HEK293 (cell line): ENCODE results near the gene SVOP.

Experiments used
- CTCF ChIA-PET: fragments of 350-600 bp; formaldehyde crosslinking; extraction: SDS; loops from one replicate; lab custom pipeline; 2021; ENCODE audit warnings: antibody characterized with exemption; lab: Yijun Ruan, JAX
- POLR2A ChIA-PET: fragments of 300-600 bp; formaldehyde crosslinking; extraction: SDS; loops from one replicate; lab custom pipeline; 2020; ENCODE audit warnings: antibody characterized with exemption, inconsistent platforms; lab: Yijun Ruan, JAX
- H3K27ac ChIP-seq: fragments of 200-500 bp; sonication (Bioruptor generic); 2 replicates; pipeline ENCODE4 v1.5.1; 2014; ENCODE audit warnings: low read depth, low read length, control low read depth, inconsistent platforms; ENCODE audit errors: extremely low read depth
- H3K36me3 ChIP-seq, 2 experiments: fragments of 200-500 bp in 1 of 2; sonication (Bioruptor generic) in 1 of 2; 1 replicate in 1 of 2; 2 replicates in 1 of 2; pipeline ENCODE4 v1.5.1; 2014 to 2017; ENCODE audit warnings: inconsistent platforms in 2 of 2, low read length in 2 of 2; ENCODE audit not compliant: control insufficient read depth in 2 of 2, insufficient read depth in 1 of 2
- H3K4me1 ChIP-seq: fragments of 200-500 bp; sonication (Bioruptor generic); 2 replicates; pipeline ENCODE4 v1.5.1; 2014; ENCODE audit warnings: mild to moderate bottlenecking, low read length, inconsistent platforms; ENCODE audit not compliant: control insufficient read depth, insufficient read depth
- H3K4me3 ChIP-seq: 2 replicates; pipeline ENCODE4 v1.5.1; 2011; ENCODE audit warnings: low read depth, mild to moderate bottlenecking, control low read depth, low read length, moderate library complexity
- H3K9me3 ChIP-seq: fragments of 200-500 bp; sonication (Bioruptor generic); 2 replicates; pipeline ENCODE4 v1.5.1; 2014; ENCODE audit warnings: low read depth, low read length, inconsistent platforms; ENCODE audit not compliant: control insufficient read depth, insufficient read depth
- FEZF1 ChIP-seq: fragments of 450-650 bp; formaldehyde crosslinking; IDR thresholded peaks from 2 replicates; pipeline ENCODE4 v1.5.1; 2016; ENCODE audit warnings: missing biosample characterization, missing genetic modification characterization
- GLI2 ChIP-seq: fragments of 450-650 bp; formaldehyde crosslinking; IDR thresholded peaks from 2 replicates; pipeline ENCODE4; 2017; ENCODE audit warnings: missing biosample characterization, missing genetic modification characterization, low read depth, borderline replicate concordance
- IKZF3 ChIP-seq: fragments of 450-650 bp; IDR thresholded peaks from 2 replicates; pipeline ENCODE4 v1.5.0; 2018; ENCODE audit warnings: missing biosample characterization, mild to moderate bottlenecking, missing genetic modification characterization, moderate library complexity
- KLF9 ChIP-seq: fragments of 450-650 bp; formaldehyde crosslinking; IDR thresholded peaks from 2 replicates; pipeline ENCODE4 v1.5.1; 2016; ENCODE audit warnings: missing biosample characterization, missing genetic modification characterization, low read depth
- MEIS1 ChIP-seq: sonication (generic); formaldehyde crosslinking; IDR thresholded peaks from 2 replicates; pipeline ENCODE4 v1.8.1; 2022; ENCODE audit warnings: missing genetic modification reagents, mild to moderate bottlenecking, borderline replicate concordance
- TCF7L2 ChIP-seq: IDR thresholded peaks from 2 replicates; pipeline ENCODE4 v1.6.1; 2011; ENCODE audit warnings: low read depth, mild to moderate bottlenecking, inconsistent platforms, low read length, moderate library complexity, borderline replicate concordance
- ZBTB1 ChIP-seq: fragments of 450-650 bp; formaldehyde crosslinking; IDR thresholded peaks from 2 replicates; pipeline ENCODE4 v1.5.1; 2016; ENCODE audit warnings: missing biosample characterization, missing genetic modification characterization
- ZNF211 ChIP-seq: fragments of 450-650 bp; formaldehyde crosslinking; IDR thresholded peaks from 2 replicates; pipeline ENCODE4 v1.5.1; 2016; ENCODE audit warnings: low read depth, missing biosample characterization, missing genetic modification characterization
- ZNF354C ChIP-seq: fragments of 450-650 bp; formaldehyde crosslinking; IDR thresholded peaks from 2 replicates; pipeline ENCODE4 v1.5.1; 2016; ENCODE audit warnings: missing biosample characterization, missing genetic modification characterization, low read depth, borderline replicate concordance
- ZNF394 ChIP-seq: fragments of 450-650 bp; formaldehyde crosslinking; IDR thresholded peaks from 2 replicates; pipeline ENCODE4 v1.5.1; 2016; ENCODE audit warnings: missing biosample characterization, missing genetic modification characterization, mild to moderate bottlenecking, moderate library complexity, borderline replicate concordance
- ZNF426 ChIP-seq: fragments of 450-650 bp; formaldehyde crosslinking; IDR thresholded peaks from 2 replicates; pipeline ENCODE4 v1.5.1; 2017; ENCODE audit warnings: missing biosample characterization, missing genetic modification characterization, mild to moderate bottlenecking, inconsistent platforms, moderate library complexity
- ZNF473 ChIP-seq: fragments of 450-650 bp; formaldehyde crosslinking; IDR thresholded peaks from 2 replicates; pipeline ENCODE4 v1.5.1; 2017; ENCODE audit warnings: missing biosample characterization, missing genetic modification characterization
- ZNF529 ChIP-seq: fragments of 450-650 bp; formaldehyde crosslinking; IDR thresholded peaks from 2 replicates; pipeline ENCODE4 v1.5.1; 2017; ENCODE audit warnings: missing genetic modification characterization, missing biosample characterization; ENCODE audit not compliant: insufficient replicate concordance
- ZNF843 ChIP-seq: fragments of 450-650 bp; formaldehyde crosslinking; IDR thresholded peaks from 2 replicates; pipeline ENCODE4 v1.5.1; 2016; ENCODE audit warnings: missing biosample characterization, missing genetic modification characterization
- ZSCAN16 ChIP-seq: fragments of 450-650 bp; formaldehyde crosslinking; IDR thresholded peaks from 2 replicates; pipeline ENCODE4 v1.5.1; 2016; ENCODE audit warnings: missing biosample characterization, missing genetic modification characterization
- TF ChIP-seq, protein P1 (sequence below): fragments of 450-650 bp; formaldehyde crosslinking; IDR thresholded peaks from 2 replicates; pipeline ENCODE4 v1.5.1; 2016; ENCODE audit warnings: missing biosample characterization, missing genetic modification characterization
- TF ChIP-seq, protein P2 (sequence below): fragments of 450-650 bp; formaldehyde crosslinking; IDR thresholded peaks from 2 replicates; pipeline ENCODE4 v1.5.1; 2016; ENCODE audit warnings: missing biosample characterization, missing genetic modification characterization, low read depth
- TF ChIP-seq, protein P3 (sequence below): fragments of 450-650 bp; formaldehyde crosslinking; conservative IDR thresholded peaks from 2 replicates; pipeline ENCODE4 v1.5.1; 2016; ENCODE audit warnings: low read depth, missing biosample characterization, missing genetic modification characterization
- TF ChIP-seq, protein P4 (sequence below): fragments of 450-650 bp; formaldehyde crosslinking; IDR thresholded peaks from 2 replicates; pipeline ENCODE4 v1.5.1; 2016; ENCODE audit warnings: missing biosample characterization, missing genetic modification characterization, borderline replicate concordance

Gene SVOP

DNA sequence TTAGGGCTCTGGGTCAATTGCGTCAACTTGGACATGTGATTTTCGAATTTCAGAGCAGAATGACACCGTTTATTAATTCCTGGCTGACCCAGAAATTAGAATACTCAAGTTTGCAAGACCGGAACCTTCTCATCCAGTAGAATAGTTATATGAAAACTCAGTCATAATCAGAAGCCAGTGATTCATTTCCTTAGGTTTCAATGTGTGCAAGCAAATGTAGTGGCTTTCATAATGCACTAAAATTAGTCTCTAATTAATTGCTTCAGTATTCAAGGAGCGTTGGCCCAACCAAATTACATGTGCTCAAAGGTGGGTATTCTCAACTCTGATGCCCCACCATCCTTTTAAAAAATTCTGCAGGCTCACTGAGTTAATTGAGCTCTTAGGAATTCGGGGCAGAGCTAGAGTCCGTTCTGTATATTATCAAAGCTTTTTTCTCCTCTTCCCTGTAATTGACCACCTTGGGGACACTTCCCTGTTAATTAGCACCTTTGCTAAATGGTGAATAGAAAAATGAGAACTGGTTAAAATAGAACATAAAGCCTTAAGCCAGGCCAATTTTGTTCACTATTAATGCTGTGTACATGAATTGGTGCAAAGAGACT is 85.6 kb downstream of the SVOP start:
- no peaks in the 10 kb centered on the region for H3K9me3 ChIP-seq
- H3K27ac ChIP-seq: no peak overlapping the region
- H3K4me1 ChIP-seq: no peaks in the 10 kb centered on the region
- ChIA-PET CTCF (interaction anchor here (0.8 kb wide), 1 partner anchor 132 kb away, joined by 7 read pairs; no protein-coding TSS in a partner anchor), POLR2A (no interaction called here)
- no peak overlapping the region for H3K4me3 ChIP-seq
- no peak for TF ChIP-seq ZNF354C (tag by site-specific recombination)
- TF ChIP-seq ZNF394: no peak
- no peak for TF ChIP-seq MEIS1 (CRISPR knock-in tag)
- TF ChIP-seq ZNF426 (tag by site-specific recombination): no peak
- TF ChIP-seq, protein P1, sequence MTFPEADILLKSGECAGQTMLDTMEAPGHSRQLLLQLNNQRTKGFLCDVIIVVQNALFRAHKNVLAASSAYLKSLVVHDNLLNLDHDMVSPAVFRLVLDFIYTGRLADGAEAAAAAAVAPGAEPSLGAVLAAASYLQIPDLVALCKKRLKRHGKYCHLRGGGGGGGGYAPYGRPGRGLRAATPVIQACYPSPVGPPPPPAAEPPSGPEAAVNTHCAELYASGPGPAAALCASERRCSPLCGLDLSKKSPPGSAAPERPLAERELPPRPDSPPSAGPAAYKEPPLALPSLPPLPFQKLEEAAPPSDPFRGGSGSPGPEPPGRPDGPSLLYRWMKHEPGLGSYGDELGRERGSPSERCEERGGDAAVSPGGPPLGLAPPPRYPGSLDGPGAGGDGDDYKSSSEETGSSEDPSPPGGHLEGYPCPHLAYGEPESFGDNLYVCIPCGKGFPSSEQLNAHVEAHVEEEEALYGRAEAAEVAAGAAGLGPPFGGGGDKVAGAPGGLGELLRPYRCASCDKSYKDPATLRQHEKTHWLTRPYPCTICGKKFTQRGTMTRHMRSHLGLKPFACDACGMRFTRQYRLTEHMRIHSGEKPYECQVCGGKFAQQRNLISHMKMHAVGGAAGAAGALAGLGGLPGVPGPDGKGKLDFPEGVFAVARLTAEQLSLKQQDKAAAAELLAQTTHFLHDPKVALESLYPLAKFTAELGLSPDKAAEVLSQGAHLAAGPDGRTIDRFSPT (tag by site-specific recombination): no peak
- TF ChIP-seq, protein P2, sequence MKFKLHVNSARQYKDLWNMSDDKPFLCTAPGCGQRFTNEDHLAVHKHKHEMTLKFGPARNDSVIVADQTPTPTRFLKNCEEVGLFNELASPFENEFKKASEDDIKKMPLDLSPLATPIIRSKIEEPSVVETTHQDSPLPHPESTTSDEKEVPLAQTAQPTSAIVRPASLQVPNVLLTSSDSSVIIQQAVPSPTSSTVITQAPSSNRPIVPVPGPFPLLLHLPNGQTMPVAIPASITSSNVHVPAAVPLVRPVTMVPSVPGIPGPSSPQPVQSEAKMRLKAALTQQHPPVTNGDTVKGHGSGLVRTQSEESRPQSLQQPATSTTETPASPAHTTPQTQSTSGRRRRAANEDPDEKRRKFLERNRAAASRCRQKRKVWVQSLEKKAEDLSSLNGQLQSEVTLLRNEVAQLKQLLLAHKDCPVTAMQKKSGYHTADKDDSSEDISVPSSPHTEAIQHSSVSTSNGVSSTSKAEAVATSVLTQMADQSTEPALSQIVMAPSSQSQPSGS (tag by site-specific recombination): no peak
- TF ChIP-seq, protein P3, sequence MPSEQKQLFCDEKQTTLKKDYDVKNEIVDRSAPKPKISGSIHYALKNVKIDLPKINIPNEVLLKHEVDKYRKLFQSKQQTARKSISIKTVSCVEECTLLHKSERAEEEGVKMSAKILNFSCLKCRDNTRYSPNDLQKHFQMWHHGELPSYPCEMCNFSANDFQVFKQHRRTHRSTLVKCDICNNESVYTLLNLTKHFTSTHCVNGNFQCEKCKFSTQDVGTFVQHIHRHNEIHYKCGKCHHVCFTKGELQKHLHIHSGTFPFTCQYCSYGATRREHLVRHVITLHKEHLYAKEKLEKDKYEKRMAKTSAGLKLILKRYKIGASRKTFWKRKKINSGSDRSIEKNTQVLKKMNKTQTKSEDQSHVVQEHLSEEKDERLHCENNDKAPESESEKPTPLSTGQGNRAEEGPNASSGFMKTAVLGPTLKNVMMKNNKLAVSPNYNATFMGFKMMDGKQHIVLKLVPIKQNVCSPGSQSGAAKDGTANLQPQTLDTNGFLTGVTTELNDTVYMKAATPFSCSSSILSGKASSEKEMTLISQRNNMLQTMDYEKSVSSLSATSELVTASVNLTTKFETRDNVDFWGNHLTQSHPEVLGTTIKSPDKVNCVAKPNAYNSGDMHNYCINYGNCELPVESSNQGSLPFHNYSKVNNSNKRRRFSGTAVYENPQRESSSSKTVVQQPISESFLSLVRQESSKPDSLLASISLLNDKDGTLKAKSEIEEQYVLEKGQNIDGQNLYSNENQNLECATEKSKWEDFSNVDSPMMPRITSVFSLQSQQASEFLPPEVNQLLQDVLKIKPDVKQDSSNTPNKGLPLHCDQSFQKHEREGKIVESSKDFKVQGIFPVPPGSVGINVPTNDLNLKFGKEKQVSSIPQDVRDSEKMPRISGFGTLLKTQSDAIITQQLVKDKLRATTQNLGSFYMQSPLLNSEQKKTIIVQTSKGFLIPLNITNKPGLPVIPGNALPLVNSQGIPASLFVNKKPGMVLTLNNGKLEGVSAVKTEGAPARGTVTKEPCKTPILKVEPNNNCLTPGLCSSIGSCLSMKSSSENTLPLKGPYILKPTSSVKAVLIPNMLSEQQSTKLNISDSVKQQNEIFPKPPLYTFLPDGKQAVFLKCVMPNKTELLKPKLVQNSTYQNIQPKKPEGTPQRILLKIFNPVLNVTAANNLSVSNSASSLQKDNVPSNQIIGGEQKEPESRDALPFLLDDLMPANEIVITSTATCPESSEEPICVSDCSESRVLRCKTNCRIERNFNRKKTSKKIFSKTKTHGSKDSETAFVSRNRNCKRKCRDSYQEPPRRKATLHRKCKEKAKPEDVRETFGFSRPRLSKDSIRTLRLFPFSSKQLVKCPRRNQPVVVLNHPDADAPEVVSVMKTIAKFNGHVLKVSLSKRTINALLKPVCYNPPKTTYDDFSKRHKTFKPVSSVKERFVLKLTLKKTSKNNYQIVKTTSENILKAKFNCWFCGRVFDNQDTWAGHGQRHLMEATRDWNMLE (tag by site-specific recombination): no peak
- H3K36me3 ChIP-seq: no peaks in the 10 kb centered on the region

DNA sequence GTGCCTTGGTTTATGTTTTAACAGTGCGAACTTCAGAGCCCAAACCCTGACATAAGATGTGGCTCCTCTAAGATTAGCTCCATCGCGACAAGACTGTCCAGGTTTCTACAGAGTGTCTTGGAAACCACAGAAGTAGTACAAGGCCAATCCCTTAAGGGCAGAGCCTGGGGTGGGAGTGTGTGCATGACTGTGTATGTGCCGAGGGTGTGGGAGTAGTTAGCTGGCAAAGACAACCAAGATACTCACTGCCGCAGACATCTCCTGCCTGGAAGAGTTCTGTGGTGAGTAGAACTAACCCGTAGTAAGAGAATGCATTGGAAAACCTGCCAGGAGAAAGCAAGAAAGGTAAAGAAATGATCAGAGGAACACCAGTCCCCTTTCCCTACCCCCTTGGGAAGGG is 86.9 kb downstream of the SVOP start:
- POLR2A ChIA-PET: no interaction called here
- CTCF ChIA-PET: interaction anchor here (0.7 to 1.2 kb wide), 3 partner anchors 13 to 386 kb away, joined by 3 read pairs; no protein-coding TSS in a partner anchor
- H3K27ac ChIP-seq: no peak overlapping the region
- H3K9me3 ChIP-seq: no peaks in the 10 kb centered on the region
- H3K36me3 ChIP-seq: no peaks in the 10 kb centered on the region
- H3K4me3 ChIP-seq: no peak overlapping the region
- H3K4me1 ChIP-seq: no peaks in the 10 kb centered on the region
- TF ChIP-seq IKZF3 (tag by site-specific recombination) (no peak), ZNF211 (tag by site-specific recombination) (no peak), ZBTB1 (tag by site-specific recombination) (no peak), ZNF529 (tag by site-specific recombination) (no peak), TCF7L2 (no peak), ZNF843 (tag by site-specific recombination) (no peak), ZNF473 (tag by site-specific recombination) (no peak), GLI2 (tag by site-specific recombination) (no peak), FEZF1 (tag by site-specific recombination) (no peak), KLF9 (tag by site-specific recombination) (no peak), ZSCAN16 (tag by site-specific recombination) (no peak)
- TF ChIP-seq, protein P4, sequence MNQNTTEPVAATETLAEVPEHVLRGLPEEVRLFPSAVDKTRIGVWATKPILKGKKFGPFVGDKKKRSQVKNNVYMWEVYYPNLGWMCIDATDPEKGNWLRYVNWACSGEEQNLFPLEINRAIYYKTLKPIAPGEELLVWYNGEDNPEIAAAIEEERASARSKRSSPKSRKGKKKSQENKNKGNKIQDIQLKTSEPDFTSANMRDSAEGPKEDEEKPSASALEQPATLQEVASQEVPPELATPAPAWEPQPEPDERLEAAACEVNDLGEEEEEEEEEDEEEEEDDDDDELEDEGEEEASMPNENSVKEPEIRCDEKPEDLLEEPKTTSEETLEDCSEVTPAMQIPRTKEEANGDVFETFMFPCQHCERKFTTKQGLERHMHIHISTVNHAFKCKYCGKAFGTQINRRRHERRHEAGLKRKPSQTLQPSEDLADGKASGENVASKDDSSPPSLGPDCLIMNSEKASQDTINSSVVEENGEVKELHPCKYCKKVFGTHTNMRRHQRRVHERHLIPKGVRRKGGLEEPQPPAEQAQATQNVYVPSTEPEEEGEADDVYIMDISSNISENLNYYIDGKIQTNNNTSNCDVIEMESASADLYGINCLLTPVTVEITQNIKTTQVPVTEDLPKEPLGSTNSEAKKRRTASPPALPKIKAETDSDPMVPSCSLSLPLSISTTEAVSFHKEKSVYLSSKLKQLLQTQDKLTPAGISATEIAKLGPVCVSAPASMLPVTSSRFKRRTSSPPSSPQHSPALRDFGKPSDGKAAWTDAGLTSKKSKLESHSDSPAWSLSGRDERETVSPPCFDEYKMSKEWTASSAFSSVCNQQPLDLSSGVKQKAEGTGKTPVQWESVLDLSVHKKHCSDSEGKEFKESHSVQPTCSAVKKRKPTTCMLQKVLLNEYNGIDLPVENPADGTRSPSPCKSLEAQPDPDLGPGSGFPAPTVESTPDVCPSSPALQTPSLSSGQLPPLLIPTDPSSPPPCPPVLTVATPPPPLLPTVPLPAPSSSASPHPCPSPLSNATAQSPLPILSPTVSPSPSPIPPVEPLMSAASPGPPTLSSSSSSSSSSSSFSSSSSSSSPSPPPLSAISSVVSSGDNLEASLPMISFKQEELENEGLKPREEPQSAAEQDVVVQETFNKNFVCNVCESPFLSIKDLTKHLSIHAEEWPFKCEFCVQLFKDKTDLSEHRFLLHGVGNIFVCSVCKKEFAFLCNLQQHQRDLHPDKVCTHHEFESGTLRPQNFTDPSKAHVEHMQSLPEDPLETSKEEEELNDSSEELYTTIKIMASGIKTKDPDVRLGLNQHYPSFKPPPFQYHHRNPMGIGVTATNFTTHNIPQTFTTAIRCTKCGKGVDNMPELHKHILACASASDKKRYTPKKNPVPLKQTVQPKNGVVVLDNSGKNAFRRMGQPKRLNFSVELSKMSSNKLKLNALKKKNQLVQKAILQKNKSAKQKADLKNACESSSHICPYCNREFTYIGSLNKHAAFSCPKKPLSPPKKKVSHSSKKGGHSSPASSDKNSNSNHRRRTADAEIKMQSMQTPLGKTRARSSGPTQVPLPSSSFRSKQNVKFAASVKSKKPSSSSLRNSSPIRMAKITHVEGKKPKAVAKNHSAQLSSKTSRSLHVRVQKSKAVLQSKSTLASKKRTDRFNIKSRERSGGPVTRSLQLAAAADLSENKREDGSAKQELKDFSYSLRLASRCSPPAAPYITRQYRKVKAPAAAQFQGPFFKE (tag by site-specific recombination): no peak
